HEK293T (cell line): ENCODE data around the gene ANKLE1.

ENCODE experiments used
- ARNT ChIP-seq: fragments of 450-650 bp; IDR thresholded peaks from 2 replicates; pipeline ENCODE4 v1.6.1; 2017; ENCODE audit warnings: mild to moderate bottlenecking
- BHLHE40 ChIP-seq: fragments of 450-650 bp; IDR thresholded peaks from 2 replicates; pipeline ENCODE4 v1.6.1; 2016; ENCODE audit warnings: mild to moderate bottlenecking, moderate library complexity, borderline replicate concordance
- CTBP1 ChIP-seq: fragments of 450-650 bp; IDR thresholded peaks from 2 replicates; pipeline ENCODE4 v1.6.1; 2016; ENCODE audit warnings: borderline replicate concordance
- ELF4 ChIP-seq: fragments of 450-650 bp; IDR thresholded peaks from 2 replicates; pipeline ENCODE4 v1.6.1; 2017; ENCODE audit warnings: antibody characterized with exemption
- FOXA1 ChIP-seq: fragments of 450-650 bp; IDR thresholded peaks from 2 replicates; pipeline ENCODE4 v1.6.1; 2016; ENCODE audit warnings: mild to moderate bottlenecking
- FOXM1 ChIP-seq: fragments of 450-650 bp; IDR thresholded peaks from 2 replicates; pipeline ENCODE4 v1.6.1; 2017; ENCODE audit warnings: mild to moderate bottlenecking, borderline replicate concordance
- HDGF ChIP-seq: fragments of 450-650 bp; IDR thresholded peaks from 2 replicates; pipeline ENCODE4 v1.6.1; 2017; ENCODE audit warnings: antibody characterized with exemption, borderline replicate concordance
- LEF1 ChIP-seq: fragments of 450-650 bp; IDR thresholded peaks from 2 replicates; pipeline ENCODE4 v1.6.1; 2017; ENCODE audit warnings: mild to moderate bottlenecking, borderline replicate concordance
- PKNOX1 ChIP-seq: fragments of 450-650 bp; IDR thresholded peaks from 2 replicates; pipeline ENCODE4 v1.6.1; 2016
- SP1 ChIP-seq: fragments of 450-650 bp; IDR thresholded peaks from 2 replicates; pipeline ENCODE4 v1.6.1; 2017
- SUZ12 ChIP-seq: fragments of 450-650 bp; IDR thresholded peaks from 2 replicates; pipeline ENCODE4 v1.6.1; 2016; ENCODE audit warnings: mild to moderate bottlenecking
- TARDBP ChIP-seq: fragments of 450-650 bp; IDR thresholded peaks from 2 replicates; pipeline ENCODE4 v1.6.1; 2016
- ZNF384 ChIP-seq: fragments of 450-650 bp; IDR thresholded peaks from 2 replicates; pipeline ENCODE4 v1.6.1; 2016

GRCh38 chr19:17281391-17282304 is at the start of gene ANKLE1:
- TF ChIP-seq SP1 = no peak
- TF ChIP-seq FOXM1 = no peak
- TF ChIP-seq ARNT = no peak
- no peak for TF ChIP-seq FOXA1
- no peak for TF ChIP-seq SUZ12
- no peak for TF ChIP-seq BHLHE40
- TF ChIP-seq LEF1 = no peak
- no peak for TF ChIP-seq ELF4
- no peak for TF ChIP-seq HDGF
- no peak for TF ChIP-seq TARDBP
- no peak for TF ChIP-seq ZNF384
- TF ChIP-seq CTBP1 = no peak
- TF ChIP-seq PKNOX1 = no peak
